SJSA1 (cell line): Measurements from ENCODE around the gene FAM24B. TPM values are rescaled to one million over a fixed set of nuclear protein-coding genes. Genes with fewer than 3 reads are reported as not detected.

Experiments
- DNase-seq, 2 experiments: peaks; one replicate each; pipeline ENCODE4 v3.0.0-alpha.2; 2015 to 2020; ENCODE audit warnings: low spot score in 2 of 2, low read depth in 1 of 2
- H3K27ac ChIP-seq: fragments of 250-450 bp; sonication (Bioruptor Pico); 2 replicates; pipeline ENCODE4 v1.5.1; 2020; ENCODE audit warnings: mild to moderate bottlenecking, moderate library complexity
- H3K27me3 ChIP-seq: fragments of 250-450 bp; sonication (Bioruptor Pico); replicated peaks from 2 replicates; pipeline ENCODE4 v1.5.1; 2020; ENCODE audit warnings: mild to moderate bottlenecking, moderate library complexity
- H3K36me3 ChIP-seq: fragments of 250-450 bp; sonication (Bioruptor Pico); 2 replicates; pipeline ENCODE4 v1.5.1; 2020; ENCODE audit warnings: mild to moderate bottlenecking
- H3K4me1 ChIP-seq: fragments of 250-450 bp; sonication (Bioruptor Pico); replicated peaks from 2 replicates; pipeline ENCODE4 v1.6.1; 2021; ENCODE audit warnings: mild to moderate bottlenecking
- H3K4me3 ChIP-seq: fragments of 250-450 bp; sonication (Bioruptor Pico); 2 replicates; pipeline ENCODE4 v1.5.1; 2020; ENCODE audit warnings: mild to moderate bottlenecking
- H3K9me3 ChIP-seq: fragments of 250-450 bp; sonication (Bioruptor Pico); replicated peaks from 2 replicates; pipeline ENCODE4 v1.5.1; 2020; ENCODE audit warnings: mild to moderate bottlenecking
- total RNA-seq: library from RNA; depleted of rRNA; stranded (reverse); fragments of >200 nt; shearing (Covaris generic); gene quantifications from 2 replicates; pipeline ENCODE4 v1.2.3, GENCODE V29; 2014; rRNA removed

FAM24B gene
- total RNA-seq, 1 experiment from 2014 or later: 11.7 TPM

DNA sequence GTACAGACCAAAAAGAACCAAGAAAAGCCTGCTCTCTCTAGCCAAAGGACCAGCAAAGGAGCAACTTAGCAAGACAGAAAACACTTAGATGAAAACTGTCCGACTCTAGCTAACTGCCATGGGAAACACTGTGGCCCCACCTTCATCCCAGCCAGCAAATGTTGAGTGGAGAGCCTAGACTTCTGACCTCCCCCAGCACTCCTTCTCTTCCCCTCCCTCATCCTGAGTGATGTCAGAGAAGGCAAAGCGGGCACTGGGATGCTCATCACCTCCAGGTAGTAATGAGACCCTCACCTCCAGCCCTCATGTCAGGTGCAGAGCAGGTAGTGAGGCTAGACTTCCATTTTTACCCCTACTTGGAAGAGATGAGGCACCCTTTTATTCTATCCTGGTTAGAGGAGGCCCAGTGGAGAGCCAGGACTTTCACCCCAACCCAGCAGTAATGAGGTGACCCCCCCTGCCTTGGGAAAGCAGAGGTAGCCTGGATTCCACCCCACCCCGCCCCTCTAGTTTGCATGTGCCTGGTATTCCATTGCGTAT, 50.6 kb downstream of the FAM24B start:
- DNase-seq: no peak
- no peaks in the 10 kb centered on the region for H3K9me3 ChIP-seq
- H3K36me3 ChIP-seq: peaks cover 27% of the 10 kb centered on the region
- no peak overlapping the region for H3K4me3 ChIP-seq
- H3K27me3 ChIP-seq: 0 out of 2 replicates have a peak, but pooled peaks cover 9% of the 10 kb centered on the region
- no peak overlapping the region for H3K27ac ChIP-seq
- H3K4me1 ChIP-seq: no peaks in the 10 kb centered on the region

DNA sequence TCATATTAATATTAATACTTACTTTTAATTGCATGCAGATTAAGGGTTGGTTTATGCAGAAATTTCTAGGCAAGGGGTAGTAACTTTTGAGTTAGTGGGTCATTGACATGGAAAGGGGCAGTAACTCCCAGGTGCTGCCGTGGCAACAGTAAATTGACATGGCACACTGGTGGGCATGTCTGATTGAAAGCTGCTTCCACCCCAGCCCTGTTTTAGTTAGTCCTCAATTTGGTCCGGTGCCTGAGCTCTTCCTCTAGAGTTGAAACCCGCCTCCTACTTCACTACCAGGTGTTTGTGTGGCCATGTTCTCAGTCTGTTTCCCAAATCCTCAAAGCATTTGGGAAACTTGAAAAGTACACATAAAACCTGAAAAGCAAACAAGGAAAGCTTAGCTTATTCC, 52.1 kb downstream of the FAM24B start:
- Histone ChIP-seq H3K27ac (no peak overlapping the region), H3K4me3 (no peak overlapping the region), H3K4me1 (no peaks in the 10 kb centered on the region), H3K36me3 (peaks cover 14% of the 10 kb centered on the region), H3K27me3 (0 out of 2 replicates have a peak, but pooled peaks cover 9% of the 10 kb centered on the region), H3K9me3 (no peaks in the 10 kb centered on the region)
- DNase-seq: no peak

DNA sequence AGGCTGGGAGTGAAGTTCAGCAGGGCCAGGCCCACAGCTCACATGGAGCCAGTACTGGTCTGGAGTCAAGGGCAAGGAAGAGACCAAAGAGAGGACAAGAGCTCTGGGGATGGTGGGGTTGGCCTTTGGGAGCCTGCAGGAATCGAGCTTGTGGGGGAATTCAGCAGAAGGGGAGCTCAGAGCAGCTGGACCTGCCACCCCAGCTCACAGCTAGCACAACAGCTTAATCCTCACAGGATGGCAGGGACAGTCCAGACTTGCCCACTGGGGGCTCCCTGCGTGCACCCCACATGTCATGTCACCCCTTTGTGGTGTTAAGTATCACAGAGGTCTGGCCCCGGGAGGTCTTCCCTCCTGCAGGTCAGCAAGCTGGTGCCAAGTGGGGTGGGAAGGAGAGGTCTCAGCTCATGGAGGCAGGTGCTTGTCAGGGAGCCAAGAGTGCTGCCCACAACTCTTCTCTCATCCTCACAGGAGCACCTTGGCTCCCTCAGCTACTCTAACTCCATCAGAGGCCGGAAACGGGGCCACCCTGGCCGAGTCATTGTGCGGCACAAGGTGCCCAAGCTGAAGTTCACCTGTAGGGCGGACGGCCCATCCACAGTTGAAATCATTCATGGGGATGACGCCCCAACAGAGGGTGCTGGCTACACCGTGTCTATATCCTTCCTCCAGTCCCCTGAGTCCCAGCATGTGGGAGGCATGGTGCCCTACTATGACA, 56.2 kb downstream of the FAM24B start:
- H3K4me3 ChIP-seq: no peak overlapping the region
- no peaks in the 10 kb centered on the region for H3K4me1 ChIP-seq
- no peak for DNase-seq
- H3K9me3 ChIP-seq: no peaks in the 10 kb centered on the region
- H3K27ac ChIP-seq: no peak overlapping the region
- H3K36me3 ChIP-seq: no peaks in the 10 kb centered on the region
- H3K27me3 ChIP-seq: peaks cover 10% of the 10 kb centered on the region; the same call in 1 of the 2 replicates

DNA sequence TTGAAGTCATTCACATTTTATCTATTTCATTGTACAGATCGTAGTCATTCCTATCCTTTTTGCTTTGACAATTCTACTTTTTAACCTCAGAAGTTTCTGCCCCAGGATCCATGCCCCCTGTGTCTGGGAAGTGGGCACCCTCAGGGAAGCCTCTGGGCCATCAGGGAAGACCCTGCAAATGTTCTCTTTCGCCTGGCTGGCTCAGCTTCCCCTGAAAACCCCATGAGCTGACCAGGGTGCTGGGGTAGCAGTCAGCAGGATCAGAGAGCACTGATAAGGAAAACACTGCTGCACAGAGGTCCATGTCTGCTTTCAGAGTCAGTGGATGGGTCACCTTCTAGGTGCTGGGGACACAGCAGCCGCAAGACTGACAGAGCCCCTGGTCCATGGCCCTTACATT, 57.6 kb downstream of the FAM24B start:
- Histone ChIP-seq H3K4me1 (no peaks in the 10 kb centered on the region), H3K9me3 (no peaks in the 10 kb centered on the region), H3K36me3 (no peaks in the 10 kb centered on the region), H3K27ac (no peak overlapping the region), H3K27me3 (peaks cover 19% of the 10 kb centered on the region), H3K4me3 (no peak overlapping the region)
- DNase-seq: no peak

DNA sequence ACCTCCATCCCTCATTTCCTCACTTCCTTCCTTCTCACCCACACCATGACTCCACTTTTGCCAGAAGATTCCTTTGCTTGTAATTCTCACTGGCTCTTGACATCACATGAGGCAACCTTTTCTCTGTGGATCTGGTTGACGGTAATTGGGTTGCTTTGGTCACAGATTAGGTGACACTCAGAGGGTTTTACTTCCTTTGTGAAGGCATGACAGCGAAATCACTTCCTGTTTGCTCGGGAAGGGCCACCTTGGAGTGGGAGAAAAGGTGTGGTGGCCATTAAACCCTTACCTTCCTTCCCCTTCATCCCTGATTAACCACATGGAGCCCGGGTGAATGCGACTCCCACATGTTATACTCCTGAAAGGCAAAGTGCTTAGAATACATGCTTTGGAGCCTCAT, 63.9 kb downstream of the FAM24B start:
- Histone ChIP-seq H3K27ac (no peak overlapping the region), H3K36me3 (no peaks in the 10 kb centered on the region), H3K4me1 (no peaks in the 10 kb centered on the region), H3K4me3 (no peak overlapping the region), H3K27me3 (peaks cover 21% of the 10 kb centered on the region), H3K9me3 (no peaks in the 10 kb centered on the region; the same call in 1 of the 2 replicates)
- DNase-seq: no peak

DNA sequence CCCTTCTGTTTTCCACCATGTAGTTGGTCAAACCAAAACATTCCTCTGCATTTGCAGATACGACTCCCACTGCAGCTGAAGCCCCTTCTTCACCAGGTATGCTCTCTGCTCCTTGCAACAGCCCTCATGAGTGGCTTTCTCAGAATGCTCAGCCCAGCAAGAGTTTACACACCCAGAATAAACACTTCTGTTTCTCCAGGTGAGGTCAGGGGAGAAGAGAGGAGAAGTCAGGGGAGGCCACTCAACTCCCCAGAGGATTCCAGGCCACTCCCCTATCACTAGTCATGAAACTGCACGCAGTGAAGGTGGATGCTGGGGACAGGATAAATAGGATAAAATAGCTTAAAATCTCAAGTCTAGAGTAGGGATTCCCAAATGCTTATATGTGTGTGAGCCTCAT, 64.9 kb downstream of the FAM24B start:
- no peak for DNase-seq
- no peaks in the 10 kb centered on the region; the same call in 1 of the 2 replicates for H3K9me3 ChIP-seq
- H3K4me3 ChIP-seq: no peak overlapping the region
- H3K4me1 ChIP-seq: no peaks in the 10 kb centered on the region
- H3K36me3 ChIP-seq: no peaks in the 10 kb centered on the region
- no peak overlapping the region for H3K27ac ChIP-seq
- peaks cover 21% of the 10 kb centered on the region for H3K27me3 ChIP-seq

DNA sequence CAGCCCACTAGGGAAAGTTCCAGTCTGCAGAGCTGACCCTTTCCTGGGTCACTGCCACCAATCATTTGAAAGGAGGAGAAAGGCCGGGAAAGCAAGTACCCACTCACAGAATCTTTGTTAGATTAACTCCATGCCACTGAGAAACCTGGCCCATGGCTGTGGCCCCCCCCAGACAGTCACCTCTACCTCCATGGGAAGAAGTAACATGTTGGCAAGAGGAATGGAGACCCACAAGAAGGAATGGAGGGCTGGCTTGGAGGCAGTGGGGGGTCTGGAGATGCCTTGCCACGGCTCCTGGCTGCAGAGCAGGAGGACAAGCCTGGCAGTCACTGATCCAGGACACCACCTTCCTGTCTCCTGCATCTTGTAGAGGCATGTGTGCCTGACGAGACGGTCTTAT, 66.6 kb downstream of the FAM24B start:
- H3K4me3 ChIP-seq: no peak overlapping the region
- H3K4me1 ChIP-seq: no peaks in the 10 kb centered on the region
- H3K36me3 ChIP-seq: no peaks in the 10 kb centered on the region
- DNase-seq: no peak
- peaks cover 16% of the 10 kb centered on the region for H3K27me3 ChIP-seq
- H3K9me3 ChIP-seq: no peaks in the 10 kb centered on the region; the same call in 1 of the 2 replicates
- H3K27ac ChIP-seq: no peak overlapping the region

DNA sequence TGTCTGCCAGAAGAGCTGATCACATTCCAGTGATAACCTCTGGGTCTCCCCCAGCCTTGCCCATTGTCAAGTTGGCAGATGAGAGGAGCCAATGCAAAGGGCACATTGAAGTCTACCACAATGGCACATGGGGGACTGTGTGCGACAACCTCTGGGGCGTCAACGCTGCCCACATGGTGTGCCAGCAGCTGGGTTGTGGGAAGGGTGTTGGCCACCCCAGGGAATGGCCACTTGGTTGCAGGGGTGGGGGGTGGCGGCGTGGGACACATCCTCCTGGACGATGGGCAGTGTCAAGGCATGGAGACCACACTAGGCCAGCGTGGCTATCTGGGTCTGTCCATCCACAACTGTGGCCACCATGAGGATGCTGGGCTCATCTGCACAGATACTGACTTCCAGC, 77.1 kb downstream of the FAM24B start:
- Histone ChIP-seq H3K4me3 (no peak overlapping the region), H3K4me1 (no peaks in the 10 kb centered on the region), H3K27ac (no peak overlapping the region), H3K27me3 (no peaks in the 10 kb centered on the region), H3K9me3 (no peaks in the 10 kb centered on the region), H3K36me3 (no peaks in the 10 kb centered on the region)
- no peak for DNase-seq

Other genes with a start within 250 kb of the FAM24B start
- gene C10orf120, start 179.7 kb downstream of the FAM24B start, total RNA-seq: not detected in 2 replicates
- gene CUZD1, start 33.7 kb downstream of the FAM24B start, total RNA-seq: 2.0 and 3.5 TPM in 2 replicates
- gene FAM24A, start 31.0 kb upstream of the FAM24B start, total RNA-seq: not detected in 2 replicates
- 11.9 and 12.6 TPM in 2 replicates for gene C10orf88, start 74.6 kb upstream of the FAM24B start, total RNA-seq
- 6.2 and 11.2 TPM in 2 replicates for gene PSTK, start 100.8 kb upstream of the FAM24B start, total RNA-seq
- 1.0 and 4.4 TPM in 2 replicates for gene IKZF5, start 129.2 kb upstream of the FAM24B start, total RNA-seq
- 7.9 and 10.3 TPM in 2 replicates for gene ACADSB, start 129.4 kb upstream of the FAM24B start, total RNA-seq